LNCAP (cell line): ENCODE measurements around the gene CISH.

Source experiments
- CTCF ChIP-seq: fragments of 450-650 bp; IDR thresholded peaks from 2 replicates; pipeline ENCODE4 v1.5.1; 2017; ENCODE audit warnings: mild to moderate bottlenecking

CISH gene

GRCh38 chr3:50635066-50635465 is 23.5 kb upstream of the CISH start:
- no peak for TF ChIP-seq CTCF

DNA sequence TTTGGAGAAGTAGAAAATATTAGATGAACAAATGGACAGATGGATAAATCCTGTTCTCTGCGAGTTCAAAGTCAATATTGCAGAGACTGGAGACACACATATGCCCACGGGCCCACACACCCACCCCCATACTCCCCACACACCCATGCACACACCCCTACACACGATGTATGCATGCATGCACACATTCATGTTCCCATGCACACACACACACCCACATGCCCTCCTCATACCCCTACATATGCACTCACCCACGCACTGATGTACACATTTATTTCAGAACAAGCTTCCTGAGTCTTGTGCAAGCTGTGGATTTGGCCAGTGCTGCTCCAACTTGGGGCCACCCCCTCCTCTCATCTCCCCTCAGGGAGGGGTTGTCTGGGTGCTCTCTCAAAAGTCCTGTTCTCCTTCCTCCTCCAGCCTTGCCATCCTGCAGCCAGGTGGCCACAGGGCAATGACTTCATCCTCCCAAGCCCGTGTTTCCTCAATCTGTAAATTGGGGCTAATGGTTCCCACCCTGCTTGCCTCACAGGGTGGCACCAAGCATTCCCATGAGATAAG is 21.7 kb upstream of the CISH start:
- no peak for TF ChIP-seq CTCF

GRCh38 chr3:50632450-50632849 is 20.9 kb upstream of the CISH start:
- no peak for TF ChIP-seq CTCF

GRCh38 chr3:50630877-50631276 is 19.3 kb upstream of the CISH start:
- no peak for TF ChIP-seq CTCF

- no peak for TF ChIP-seq CTCF
These were observed 18.8 kb upstream of the CISH start for GRCh38 chr3:50630394-50630793.

DNA sequence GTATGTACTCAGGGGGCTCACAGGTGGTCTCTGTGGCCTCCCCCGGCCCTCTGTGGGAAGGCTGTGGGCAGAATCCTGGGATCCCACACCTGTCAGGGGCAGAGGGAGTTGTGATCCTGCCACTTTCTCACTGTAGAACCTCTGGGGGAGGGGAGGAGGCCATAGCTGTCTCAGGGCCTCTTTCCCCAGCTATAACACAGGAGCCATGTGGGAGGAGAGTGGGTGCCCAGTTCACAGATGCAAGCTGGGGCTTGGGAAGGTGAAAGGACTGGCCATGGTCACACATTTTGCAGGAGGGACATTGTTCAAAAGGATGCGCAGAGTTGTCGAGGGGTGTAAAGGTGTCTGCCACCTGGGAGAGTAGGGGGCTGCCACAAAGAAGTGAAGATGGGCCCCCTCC is 17.0 kb upstream of the CISH start:
- no peak for TF ChIP-seq CTCF

- no peak for TF ChIP-seq CTCF
These were observed 16.0 kb upstream of the CISH start for GRCh38 chr3:50627407-50628051.

DNA sequence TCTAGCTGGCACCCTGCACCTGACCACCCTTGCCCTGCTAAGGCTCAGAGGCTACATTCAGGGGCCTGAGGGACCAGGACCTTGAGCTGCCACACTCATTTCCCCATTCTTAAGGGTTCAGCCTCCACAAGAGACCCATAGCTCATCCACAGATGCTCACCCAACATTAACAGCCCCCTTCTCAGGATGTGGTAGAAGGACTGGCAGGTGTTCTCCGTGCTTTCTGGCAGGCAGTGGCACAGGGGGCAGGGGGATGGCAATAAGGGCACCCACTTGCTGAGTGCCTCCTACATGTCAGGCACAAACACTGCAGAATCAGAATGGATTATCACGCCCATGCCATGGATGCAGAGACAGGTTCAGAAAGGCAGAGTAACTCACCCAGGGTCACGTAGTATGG is 14.8 kb upstream of the CISH start:
- no peak for TF ChIP-seq CTCF
